Neural progenitor cell (in vitro differentiated cells): ENCODE data around the gene DCST2. TPM values are rescaled to one million over a fixed set of nuclear protein-coding genes. Genes with fewer than 3 reads are reported as not detected.

ENCODE experiments used
- DNase-seq: peaks from one replicate; pipeline ENCODE4 v3.0.0-alpha.2; 2016; ENCODE audit warnings: low spot score
- H2AFZ ChIP-seq: fragments of 200-600 bp; sonication (generic); replicated peaks from 2 replicates; pipeline ENCODE4 v1.6.1; 2016; ENCODE audit warnings: antibody characterized with exemption
- H3F3A ChIP-seq: fragments of 200-600 bp; sonication (generic); 2 replicates; pipeline ENCODE4 v1.6.1; 2016; ENCODE audit warnings: antibody characterized with exemption, low read depth
- H3K27ac ChIP-seq: fragments of 200-600 bp; sonication (generic); 2 replicates; pipeline ENCODE4 v1.5.1; 2016; ENCODE audit warnings: mild to moderate bottlenecking
- H3K27me3 ChIP-seq: fragments of 200-600 bp; sonication (generic); 2 replicates; pipeline ENCODE4 v1.6.1; 2016; ENCODE audit warnings: mild to moderate bottlenecking, moderate library complexity
- H3K36me3 ChIP-seq: fragments of 200-600 bp; sonication (generic); 2 replicates; pipeline ENCODE4 v1.5.1; 2016
- H3K4me1 ChIP-seq: fragments of 200-600 bp; sonication (generic); 2 replicates; pipeline ENCODE4 v1.6.1; 2016; ENCODE audit warnings: mixed run types
- H3K4me2 ChIP-seq: fragments of 200-600 bp; sonication (generic); 2 replicates; pipeline ENCODE4 v1.6.1; 2016
- H3K4me3 ChIP-seq: fragments of 200-600 bp; sonication (generic); 2 replicates; pipeline ENCODE4 v1.5.1; 2016
- H3K79me2 ChIP-seq: fragments of 200-600 bp; sonication (generic); 2 replicates; pipeline ENCODE4 v1.6.1; 2016; ENCODE audit warnings: low read depth
- H3K9ac ChIP-seq: fragments of 200-600 bp; sonication (generic); 2 replicates; pipeline ENCODE4 v1.6.1; 2016
- H3K9me3 ChIP-seq: fragments of 200-600 bp; sonication (generic); 2 replicates; pipeline ENCODE4 v1.5.1; 2016; ENCODE audit warnings: low read depth
- H4K20me1 ChIP-seq: fragments of 200-600 bp; sonication (generic); 2 replicates; pipeline ENCODE4 v1.6.1; 2016; ENCODE audit warnings: low read depth
- H3K27ac Mint-ChIP-seq: 3 replicates; pipeline ENCODE4 v1.8.0; 2021; ENCODE audit warnings: mixed read lengths
- H3K27me3 Mint-ChIP-seq: 2 replicates; pipeline ENCODE4 v1.8.0; 2022; ENCODE audit warnings: low read depth, mild to moderate bottlenecking, inconsistent platforms, moderate library complexity, mixed read lengths; ENCODE audit not compliant: insufficient read depth
- H3K36me3 Mint-ChIP-seq: 3 replicates; pipeline ENCODE4 v1.8.0; 2021; ENCODE audit warnings: mixed read lengths
- H3K4me1 Mint-ChIP-seq: 3 replicates; pipeline ENCODE4 v1.8.0; 2021; ENCODE audit warnings: mixed read lengths
- H3K4me3 Mint-ChIP-seq: 3 replicates; pipeline ENCODE4 v1.8.0; 2021; ENCODE audit warnings: mild to moderate bottlenecking, moderate library complexity, mixed read lengths
- H3K9me3 Mint-ChIP-seq: 3 replicates; pipeline ENCODE4 v1.8.0; 2020; ENCODE audit warnings: mixed read lengths
- CTCF ChIP-seq: fragments of 200-600 bp; sonication (generic); IDR thresholded peaks from 2 replicates; pipeline ENCODE4 v1.5.1; 2017; ENCODE audit warnings: antibody characterized with exemption, mild to moderate bottlenecking
- EZH2 ChIP-seq: fragments of 200-600 bp; sonication (generic); IDR thresholded peaks from 2 replicates; pipeline ENCODE4 v1.6.1; 2017; ENCODE audit warnings: antibody characterized with exemption, mild to moderate bottlenecking, moderate library complexity
- EZH2phosphoT487 ChIP-seq: fragments of 200-600 bp; sonication (generic); IDR thresholded peaks from 2 replicates; pipeline ENCODE4 v1.6.1; 2017; ENCODE audit warnings: antibody characterized with exemption
- total RNA-seq: library from RNA; depleted of rRNA; stranded (reverse); fragments of >200 nt; gene quantifications from 2 replicates; pipeline ENCODE4 v1.2.3, GENCODE V29; 2015; ENCODE audit warnings: low replicate concordance

DCST2 gene
- total RNA-seq, 1 donor from 2014 or later: 1.8 TPM

GRCh38 chr1:155019377-155020245 lies 14.0 kb downstream of the DCST2 start:
- no peak overlapping the region for H3K9ac ChIP-seq
- H3K9me3 ChIP-seq: no peaks in the 10 kb centered on the region
- peaks cover 5% of the 10 kb centered on the region for H4K20me1 ChIP-seq
- H3K4me2 ChIP-seq: peak overlapping the region; percentile 40
- H3F3A ChIP-seq: peaks cover 20% of the 10 kb centered on the region
- Mint-ChIP-seq H3K4me1 (peaks cover 25% of the 10 kb centered on the region), H3K27me3 (peaks cover 19% of the 10 kb centered on the region), H3K27ac (peak overlapping the region; percentile 44), H3K4me3 (peak overlapping the region; percentile 27), H3K36me3 (peaks cover 2% of the 10 kb centered on the region), H3K9me3 (no peaks in the 10 kb centered on the region)
- H3K4me3 ChIP-seq: no peak overlapping the region
- no peak for TF ChIP-seq CTCF
- no peak for TF ChIP-seq EZH2phosphoT487
- no peak for TF ChIP-seq EZH2
- peaks cover 26% of the 10 kb centered on the region for H3K4me1 ChIP-seq
- no peak for DNase-seq
- no peak overlapping the region for H2AFZ ChIP-seq
- H3K36me3 ChIP-seq: no peaks in the 10 kb centered on the region
- H3K79me2 ChIP-seq: no peaks in the 10 kb centered on the region
- H3K27ac ChIP-seq: peak overlapping the region; percentile 50
- H3K27me3 ChIP-seq: no peaks in the 10 kb centered on the region

- peaks cover 2% of the 10 kb centered on the region for H3K36me3 Mint-ChIP-seq
- Histone ChIP-seq H3K9ac (no peak overlapping the region), H3K27ac (peak overlapping the region; percentile 50), H4K20me1 (peaks cover 5% of the 10 kb centered on the region), H2AFZ (no peak overlapping the region), H3K9me3 (no peaks in the 10 kb centered on the region), H3K4me3 (no peak overlapping the region), H3K4me2 (peak overlapping the region; percentile 40), H3K4me1 (peaks cover 26% of the 10 kb centered on the region), H3F3A (peaks cover 25% of the 10 kb centered on the region), H3K27me3 (no peaks in the 10 kb centered on the region), H3K79me2 (no peaks in the 10 kb centered on the region), H3K36me3 (no peaks in the 10 kb centered on the region)
- no peak for TF ChIP-seq EZH2
- TF ChIP-seq EZH2phosphoT487: no peak
- TF ChIP-seq CTCF: no peak
- DNase-seq: peak; percentile 46
- H3K4me3 Mint-ChIP-seq: peak overlapping the region; percentile 53
- H3K27me3 Mint-ChIP-seq: peaks cover 16% of the 10 kb centered on the region
- peaks cover 25% of the 10 kb centered on the region for H3K4me1 Mint-ChIP-seq
- no peaks in the 10 kb centered on the region for H3K9me3 Mint-ChIP-seq
- H3K27ac Mint-ChIP-seq: peak overlapping the region; percentile 71
These were observed 14.8 kb downstream of the DCST2 start for GRCh38 chr1:155018617-155019348.

GRCh38 chr1:155017946-155018316 lies 15.7 kb downstream of the DCST2 start:
- no peak overlapping the region for H3K9ac ChIP-seq
- H3K4me3 ChIP-seq: peak overlapping the region; percentile 44
- no peak overlapping the region for H3K27ac ChIP-seq
- no peaks in the 10 kb centered on the region for H3K9me3 ChIP-seq
- H3K36me3 ChIP-seq: no peaks in the 10 kb centered on the region
- H3K36me3 Mint-ChIP-seq: peaks cover 2% of the 10 kb centered on the region
- H3K27me3 Mint-ChIP-seq: peaks cover 14% of the 10 kb centered on the region
- peaks cover 29% of the 10 kb centered on the region for H3K4me1 Mint-ChIP-seq
- peaks cover 25% of the 10 kb centered on the region for H3F3A ChIP-seq
- peaks cover 5% of the 10 kb centered on the region for H4K20me1 ChIP-seq
- H3K79me2 ChIP-seq: peaks cover 5% of the 10 kb centered on the region
- no peak overlapping the region for H3K27ac Mint-ChIP-seq
- DNase-seq: no peak
- no peak overlapping the region for H2AFZ ChIP-seq
- H3K4me2 ChIP-seq: peak overlapping the region; percentile 58
- H3K27me3 ChIP-seq: no peaks in the 10 kb centered on the region
- H3K9me3 Mint-ChIP-seq: no peaks in the 10 kb centered on the region
- no peak for TF ChIP-seq CTCF
- TF ChIP-seq EZH2phosphoT487: no peak
- no peak for TF ChIP-seq EZH2
- H3K4me1 ChIP-seq: peaks cover 26% of the 10 kb centered on the region
- peak overlapping the region; percentile 79 for H3K4me3 Mint-ChIP-seq
